ENCODE measurements around the gene INTS13.

Gene INTS13

GRCh38 chr12:26940516-26941214, 2.9 kb upstream of the INTS13 start:
- TF ChIP-seq TAF1 (IDR thresholded peaks at IDR 0.05; ENCODE audit: borderline replicate concordance, insufficient read depth, low read length) (no peak), SIN3A (IDR thresholded peaks at IDR 0.05; ENCODE audit: borderline replicate concordance, insufficient read depth, low read length) (no peak), FOXP2 (optimal IDR thresholded peaks at IDR 0.05; ENCODE audit: borderline replicate concordance, extremely low read depth, extremely low read length, insufficient read depth) (no peak), POLR2AphosphoS5 (IDR thresholded peaks at IDR 0.05; ENCODE audit: low read depth, low read length) (no peak), REST (IDR thresholded peaks at IDR 0.05; ENCODE audit: insufficient read depth in 1 of 2, low read depth in 2 of 2, low read length in 2 of 2) (no peak)

GRCh38 chr12:26939953-26940352, 2.2 kb upstream of the INTS13 start:
- TF ChIP-seq POLR2AphosphoS5 (IDR thresholded peaks at IDR 0.05; ENCODE audit: low read depth, low read length) (no peak), FOXP2 (optimal IDR thresholded peaks at IDR 0.05; ENCODE audit: borderline replicate concordance, extremely low read depth, extremely low read length, insufficient read depth) (no peak), SIN3A (IDR thresholded peaks at IDR 0.05; ENCODE audit: borderline replicate concordance, insufficient read depth, low read length) (no peak), REST (IDR thresholded peaks at IDR 0.05; ENCODE audit: insufficient read depth in 1 of 2, low read depth in 2 of 2, low read length in 2 of 2) (no peak), TAF1 (IDR thresholded peaks at IDR 0.05; ENCODE audit: borderline replicate concordance, insufficient read depth, low read length) (no peak)

GRCh38 chr12:26939192-26939832, 1.5 kb upstream of the INTS13 start:
- TF ChIP-seq REST (IDR thresholded peaks at IDR 0.05; ENCODE audit: insufficient read depth in 1 of 2, low read depth in 2 of 2, low read length in 2 of 2): no peak
- no peak for TF ChIP-seq TAF1 (IDR thresholded peaks at IDR 0.05; ENCODE audit: borderline replicate concordance, insufficient read depth, low read length)
- no peak for TF ChIP-seq FOXP2 (optimal IDR thresholded peaks at IDR 0.05; ENCODE audit: borderline replicate concordance, extremely low read depth, extremely low read length, insufficient read depth)
- no peak for TF ChIP-seq SIN3A (IDR thresholded peaks at IDR 0.05; ENCODE audit: borderline replicate concordance, insufficient read depth, low read length)
- no peak for TF ChIP-seq POLR2AphosphoS5 (IDR thresholded peaks at IDR 0.05; ENCODE audit: low read depth, low read length)

- no peak for TF ChIP-seq SIN3A (IDR thresholded peaks at IDR 0.05; ENCODE audit: borderline replicate concordance, insufficient read depth, low read length)
- no peak for TF ChIP-seq TAF1 (IDR thresholded peaks at IDR 0.05; ENCODE audit: borderline replicate concordance, insufficient read depth, low read length)
- no peak for TF ChIP-seq REST (IDR thresholded peaks at IDR 0.05; ENCODE audit: insufficient read depth in 1 of 2, low read depth in 2 of 2, low read length in 2 of 2)
- TF ChIP-seq FOXP2 (optimal IDR thresholded peaks at IDR 0.05; ENCODE audit: borderline replicate concordance, extremely low read depth, extremely low read length, insufficient read depth): no peak
- no peak for TF ChIP-seq POLR2AphosphoS5 (IDR thresholded peaks at IDR 0.05; ENCODE audit: low read depth, low read length)
Observed at GRCh38 chr12:26938701-26939062, 901 bp upstream of the INTS13 start.
